ENCODE results near the gene POU6F2. TPM values are rescaled to one million over a fixed set of nuclear protein-coding genes. Genes with fewer than 3 reads are reported as not detected.
A peak's percentile ranks its signal among the peaks of the same experiment; 100 is the strongest.

Gene POU6F2
- total RNA-seq, 1 donor from 2014 or later = 1.1 TPM

DNA sequence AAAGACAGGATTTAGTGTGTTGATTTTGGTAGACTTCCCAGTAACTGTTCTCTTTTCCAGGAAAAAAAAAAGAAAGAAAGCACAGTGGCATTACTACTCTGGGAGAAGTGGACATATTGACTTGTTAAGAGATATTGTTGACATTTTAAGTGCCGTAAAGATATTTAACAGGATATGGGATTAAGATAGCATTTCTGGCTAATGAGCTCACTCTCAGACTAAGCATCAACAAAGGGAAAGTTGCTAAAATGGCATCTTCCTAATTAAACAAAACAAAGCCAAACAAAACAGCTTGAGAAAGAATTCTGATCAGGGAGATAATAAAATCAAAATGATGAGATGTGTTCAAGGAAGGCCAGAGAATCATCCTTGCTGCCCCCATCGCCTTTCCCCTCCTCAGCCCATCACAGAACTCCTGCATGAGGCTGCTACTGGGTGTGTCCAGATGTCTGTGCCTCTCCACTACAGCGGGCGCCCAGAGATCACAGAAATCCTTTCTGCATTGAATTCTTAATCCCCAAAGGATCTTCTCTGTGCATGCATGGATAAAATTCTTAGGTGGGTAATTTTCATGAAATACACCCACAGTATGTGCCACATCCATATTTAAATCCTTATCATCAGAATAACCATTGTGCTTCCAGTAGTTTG, 270.5 kb downstream of the POU6F2 start:
- TF ChIP-seq, protein P1, sequence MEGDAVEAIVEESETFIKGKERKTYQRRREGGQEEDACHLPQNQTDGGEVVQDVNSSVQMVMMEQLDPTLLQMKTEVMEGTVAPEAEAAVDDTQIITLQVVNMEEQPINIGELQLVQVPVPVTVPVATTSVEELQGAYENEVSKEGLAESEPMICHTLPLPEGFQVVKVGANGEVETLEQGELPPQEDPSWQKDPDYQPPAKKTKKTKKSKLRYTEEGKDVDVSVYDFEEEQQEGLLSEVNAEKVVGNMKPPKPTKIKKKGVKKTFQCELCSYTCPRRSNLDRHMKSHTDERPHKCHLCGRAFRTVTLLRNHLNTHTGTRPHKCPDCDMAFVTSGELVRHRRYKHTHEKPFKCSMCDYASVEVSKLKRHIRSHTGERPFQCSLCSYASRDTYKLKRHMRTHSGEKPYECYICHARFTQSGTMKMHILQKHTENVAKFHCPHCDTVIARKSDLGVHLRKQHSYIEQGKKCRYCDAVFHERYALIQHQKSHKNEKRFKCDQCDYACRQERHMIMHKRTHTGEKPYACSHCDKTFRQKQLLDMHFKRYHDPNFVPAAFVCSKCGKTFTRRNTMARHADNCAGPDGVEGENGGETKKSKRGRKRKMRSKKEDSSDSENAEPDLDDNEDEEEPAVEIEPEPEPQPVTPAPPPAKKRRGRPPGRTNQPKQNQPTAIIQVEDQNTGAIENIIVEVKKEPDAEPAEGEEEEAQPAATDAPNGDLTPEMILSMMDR (IDR thresholded peaks at IDR 0.05; ENCODE audit: unreplicated experiment) = no peak
- H3K4me1 Mint-ChIP-seq (ENCODE audit: unreplicated experiment) = no peaks in the 10 kb centered on the region
- peaks cover 2% of the 10 kb centered on the region for H3K27me3 Mint-ChIP-seq (ENCODE audit: unreplicated experiment)
- H3K9me3 Mint-ChIP-seq (ENCODE audit: unreplicated experiment) = no peaks in the 10 kb centered on the region
- H3K4me3 Mint-ChIP-seq (ENCODE audit: unreplicated experiment) = no peak overlapping the region
- no peaks in the 10 kb centered on the region for H3K36me3 Mint-ChIP-seq (ENCODE audit: low read depth, unreplicated experiment)
- DNase-seq (ENCODE audit: low spot score) = no peak
- no peak overlapping the region for H3K27ac Mint-ChIP-seq (ENCODE audit: unreplicated experiment)

DNA sequence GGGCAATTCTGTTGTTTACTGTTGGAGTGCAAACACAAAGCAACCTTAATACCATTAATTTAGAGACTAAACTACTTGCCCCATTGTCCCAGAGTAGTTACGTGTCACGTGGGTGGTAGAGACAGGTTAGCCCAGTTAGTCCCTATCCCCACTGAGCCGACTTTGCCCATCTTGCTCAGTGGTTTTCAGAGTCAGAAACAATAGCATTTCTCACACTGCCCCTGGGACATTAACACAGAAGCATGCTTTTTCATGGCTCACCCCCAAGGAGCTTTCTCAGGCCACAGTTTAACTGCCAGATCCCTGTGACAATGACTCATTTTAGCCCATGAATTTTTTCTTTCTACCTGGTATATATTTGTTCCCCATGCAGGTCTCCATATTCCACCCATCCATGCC, 271.0 kb downstream of the POU6F2 start:
- H3K27me3 Mint-ChIP-seq (ENCODE audit: unreplicated experiment) = peaks cover 2% of the 10 kb centered on the region
- no peak for DNase-seq (ENCODE audit: low spot score)
- TF ChIP-seq, protein P1 (IDR thresholded peaks at IDR 0.05; ENCODE audit: unreplicated experiment) = no peak
- no peak overlapping the region for H3K27ac Mint-ChIP-seq (ENCODE audit: unreplicated experiment)
- no peak overlapping the region for H3K4me3 Mint-ChIP-seq (ENCODE audit: unreplicated experiment)
- H3K36me3 Mint-ChIP-seq (ENCODE audit: low read depth, unreplicated experiment) = no peaks in the 10 kb centered on the region
- H3K9me3 Mint-ChIP-seq (ENCODE audit: unreplicated experiment) = no peaks in the 10 kb centered on the region
- no peaks in the 10 kb centered on the region for H3K4me1 Mint-ChIP-seq (ENCODE audit: unreplicated experiment)

DNA sequence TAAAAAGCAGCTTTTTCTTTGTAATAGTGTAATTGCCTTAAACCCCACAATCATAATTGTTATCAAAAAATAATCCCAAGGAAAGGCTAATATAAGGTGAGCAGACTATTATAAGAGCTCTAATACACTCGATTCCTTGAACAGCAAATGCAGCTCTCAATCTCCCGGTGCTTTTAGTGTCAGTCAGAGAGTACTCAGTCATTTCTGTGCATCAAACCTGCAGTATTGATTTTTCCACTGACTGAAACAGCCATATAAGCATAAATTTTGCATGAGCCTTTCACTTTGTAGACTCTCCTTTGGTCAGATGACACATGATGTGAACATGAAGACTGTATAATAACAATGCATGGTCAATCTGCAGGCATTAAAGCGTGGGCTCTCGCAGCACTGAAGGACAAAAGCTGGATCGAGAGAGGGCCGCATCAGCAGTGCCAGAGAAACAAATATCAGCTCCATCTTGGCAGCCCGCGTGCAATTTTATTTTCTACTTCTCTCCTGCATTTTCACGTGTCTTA, 272.0 kb downstream of the POU6F2 start:
- DNase-seq (ENCODE audit: low spot score) = no peak
- Mint-ChIP-seq H3K27ac (ENCODE audit: unreplicated experiment) (no peak overlapping the region), H3K4me1 (ENCODE audit: unreplicated experiment) (no peaks in the 10 kb centered on the region), H3K27me3 (ENCODE audit: unreplicated experiment) (peaks cover 2% of the 10 kb centered on the region), H3K4me3 (ENCODE audit: unreplicated experiment) (no peak overlapping the region), H3K36me3 (ENCODE audit: low read depth, unreplicated experiment) (no peaks in the 10 kb centered on the region), H3K9me3 (ENCODE audit: unreplicated experiment) (no peaks in the 10 kb centered on the region)
- TF ChIP-seq, protein P1 (IDR thresholded peaks at IDR 0.05; ENCODE audit: unreplicated experiment) = no peak

- no peak for DNase-seq (ENCODE audit: low spot score)
- Mint-ChIP-seq H3K36me3 (ENCODE audit: low read depth, unreplicated experiment) (no peaks in the 10 kb centered on the region), H3K4me1 (ENCODE audit: unreplicated experiment) (no peaks in the 10 kb centered on the region), H3K27me3 (ENCODE audit: unreplicated experiment) (peaks cover 2% of the 10 kb centered on the region), H3K4me3 (ENCODE audit: unreplicated experiment) (no peak overlapping the region), H3K27ac (ENCODE audit: unreplicated experiment) (no peak overlapping the region), H3K9me3 (ENCODE audit: unreplicated experiment) (no peaks in the 10 kb centered on the region)
- TF ChIP-seq, protein P1 (IDR thresholded peaks at IDR 0.05; ENCODE audit: unreplicated experiment) = no peak
Observed at GRCh38 chr7:39252916-39253315, 275.2 kb downstream of the POU6F2 start.

- Mint-ChIP-seq H3K4me3 (ENCODE audit: unreplicated experiment) (no peak overlapping the region), H3K27me3 (ENCODE audit: unreplicated experiment) (no peaks in the 10 kb centered on the region), H3K9me3 (ENCODE audit: unreplicated experiment) (no peaks in the 10 kb centered on the region), H3K27ac (ENCODE audit: unreplicated experiment) (peak overlapping the region; percentile 28), H3K4me1 (ENCODE audit: unreplicated experiment) (peaks cover 3% of the 10 kb centered on the region), H3K36me3 (ENCODE audit: low read depth, unreplicated experiment) (no peaks in the 10 kb centered on the region)
- TF ChIP-seq, protein P1 (IDR thresholded peaks at IDR 0.05; ENCODE audit: unreplicated experiment) = no peak
- no peak for DNase-seq (ENCODE audit: low spot score)
Observed at GRCh38 chr7:39259391-39260003, 281.8 kb downstream of the POU6F2 start.
